Activated B cell treated with CpG ODN at 0.5 μM for 24 hours (primary cell): Measurements from ENCODE around the gene ZC3H10. TPM values are rescaled to one million over a fixed set of nuclear protein-coding genes. Genes with fewer than 3 reads are reported as not detected.

Experiments
- ATAC-seq: fragments of 200-7000 bp; cut with Tn5 transposase; one replicate; pipeline ENCODE4 v1.10.0; 2021; ENCODE audit warnings: low read depth, mild to moderate bottlenecking, moderate library complexity
- CTCF ChIA-PET: fragments of 350-600 bp; sonication (Branson Sonifier 250); formaldehyde crosslinking; loops from one replicate; lab custom pipeline; 2021; ENCODE audit warnings: antibody characterized with exemption; lab: Charles Lee
- POLR2A ChIA-PET: fragments of 350-600 bp; sonication (Branson Sonifier 250); formaldehyde crosslinking; loops from one replicate; lab custom pipeline; 2021; ENCODE audit warnings: antibody characterized with exemption; lab: Charles Lee
- DNase-seq: peaks from one replicate; pipeline ENCODE4 v3.0.0; 2022
- H3K27ac Mint-ChIP-seq: one replicate; pipeline ENCODE4 v1.8.0; 2020; ENCODE audit warnings: mixed read lengths
- H3K27me3 Mint-ChIP-seq: one replicate; pipeline ENCODE4 v1.8.0; 2021; ENCODE audit warnings: mixed read lengths
- H3K36me3 Mint-ChIP-seq: one replicate; pipeline ENCODE4 v1.8.0; 2021; ENCODE audit warnings: low read depth, mixed read lengths
- H3K4me1 Mint-ChIP-seq: one replicate; pipeline ENCODE4 v1.8.0; 2021; ENCODE audit warnings: mixed read lengths
- H3K4me3 Mint-ChIP-seq: one replicate; pipeline ENCODE4 v1.8.0; 2020; ENCODE audit warnings: mild to moderate bottlenecking, mixed read lengths
- H3K9me3 Mint-ChIP-seq: one replicate; pipeline ENCODE4 v1.8.0; 2020; ENCODE audit warnings: mixed read lengths
- CTCF ChIP-seq: fragments of 200-600 bp; IDR thresholded peaks from one replicate; pipeline ENCODE4 v1.8.0; 2022; ENCODE audit warnings: antibody characterized with exemption, mild to moderate bottlenecking
- intact Hi-C: fragments of 100-400 bp; cut with micrococcal nuclease; formaldehyde crosslinking; loops from one replicate; pipeline ENCODE4 v1.15.1; 2024
- total RNA-seq: library from RNA; stranded (reverse); gene quantifications from 2 replicates; pipeline ENCODE4 v1.2.3, GENCODE V29; 2022

The ZC3H10 gene
- total RNA-seq, 1 donor from 2014 or later, result 15.4 TPM

- CTCF ChIA-PET, result interaction anchor here (2.0 kb wide), 2 partner anchors 29 to 34 kb away, joined by 6 to 13 read pairs; partner anchors contain the start of gene SMARCC2
- Mint-ChIP-seq H3K4me1 (peaks cover 46% of the 10 kb centered on the region), H3K27ac (peak overlapping the region; percentile 95), H3K36me3 (peaks cover 79% of the 10 kb centered on the region), H3K9me3 (no peaks in the 10 kb centered on the region), H3K27me3 (no peaks in the 10 kb centered on the region), H3K4me3 (peak overlapping the region; percentile 94)
- DNase-seq (no peak), ATAC-seq (no peak)
- intact Hi-C loops, result no loop called here
- POLR2A ChIA-PET, result interaction anchor here (0.9 to 4.3 kb wide), 5 partner anchors 9 to 56 kb away, joined by 3 to 67 read pairs (median 12); partner anchors contain the start of genes ESYT1, MYL6B and PA2G4
- no peak for TF ChIP-seq CTCF
These were observed 42.2 kb downstream of the ZC3H10 start for GRCh38 chr12:56160193-56160763.

- Mint-ChIP-seq H3K27ac (no peak overlapping the region), H3K4me3 (peak overlapping the region; percentile 94), H3K36me3 (peaks cover 82% of the 10 kb centered on the region), H3K9me3 (no peaks in the 10 kb centered on the region), H3K4me1 (peaks cover 41% of the 10 kb centered on the region), H3K27me3 (no peaks in the 10 kb centered on the region)
- POLR2A ChIA-PET, result interaction anchor here (0.6 to 3.5 kb wide), 10 partner anchors 9 to 411 kb away, joined by 3 to 21 read pairs (median 4); partner anchors contain the start of genes ESYT1, MYL6B, RNF41 and SMARCC2
- no peak for TF ChIP-seq CTCF
- intact Hi-C loops, result no loop called here
- CTCF ChIA-PET, result interaction anchor here (0.6 to 2.3 kb wide), 3 partner anchors 10 to 38 kb away, joined by 3 to 10 read pairs (median 4); partner anchors contain the start of gene SMARCC2
- ATAC-seq (no peak), DNase-seq (no peak)
These were observed 43.0 kb downstream of the ZC3H10 start for GRCh38 chr12:56160894-56161689.

DNA sequence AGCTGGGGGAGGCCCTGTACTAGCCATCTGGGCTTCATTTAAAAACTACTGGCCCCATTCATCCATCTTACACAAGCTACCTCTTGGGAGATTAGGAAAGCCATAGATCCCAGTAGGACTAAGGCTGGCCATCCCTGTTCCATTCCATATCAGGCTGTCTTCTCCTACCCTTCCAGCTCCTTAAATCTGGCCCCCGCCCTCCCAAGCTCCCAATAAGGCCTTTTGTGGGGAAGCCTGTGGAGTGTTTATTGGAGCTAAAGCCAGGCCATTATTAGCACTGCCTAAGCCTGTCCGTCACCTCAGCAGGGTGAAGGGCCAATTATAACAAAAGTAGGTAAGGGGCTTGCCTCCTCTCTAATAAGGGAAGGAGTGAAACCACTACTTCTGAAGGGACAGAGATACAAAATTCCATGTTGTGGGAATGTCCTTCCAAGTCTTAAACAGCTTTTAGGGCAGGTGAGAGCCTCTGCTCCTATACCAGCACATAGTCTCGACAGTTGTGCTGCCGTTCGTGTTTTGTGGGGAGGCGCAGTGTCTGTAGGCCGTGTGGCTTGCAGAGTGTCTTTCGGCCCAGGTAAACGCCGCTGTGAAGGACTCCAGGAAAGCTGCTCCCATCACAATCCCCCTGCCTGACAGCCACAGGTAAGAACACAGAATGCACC is 43.8 kb downstream of the ZC3H10 start:
- TF ChIP-seq CTCF, result no peak
- ChIA-PET POLR2A (interaction anchor here (0.6 to 3.5 kb wide), 10 partner anchors 10 to 172 kb away, joined by 3 to 21 read pairs (median 4); partner anchors contain the start of genes ESYT1, MYL6B, RNF41 and SMARCC2), CTCF (interaction anchor here (0.6 to 2.3 kb wide), 3 partner anchors 11 to 39 kb away, joined by 3 to 10 read pairs (median 4); partner anchors contain the start of gene SMARCC2)
- intact Hi-C loops, result loop anchor here (2.0 kb wide), 1 partner anchor 17 kb away; no protein-coding TSS in a partner anchor
- ATAC-seq (no peak), DNase-seq (no peak)
- Mint-ChIP-seq H3K27ac (no peak overlapping the region), H3K4me1 (peaks cover 39% of the 10 kb centered on the region), H3K9me3 (no peaks in the 10 kb centered on the region), H3K27me3 (no peaks in the 10 kb centered on the region), H3K4me3 (no peak overlapping the region), H3K36me3 (peaks cover 85% of the 10 kb centered on the region)

DNA sequence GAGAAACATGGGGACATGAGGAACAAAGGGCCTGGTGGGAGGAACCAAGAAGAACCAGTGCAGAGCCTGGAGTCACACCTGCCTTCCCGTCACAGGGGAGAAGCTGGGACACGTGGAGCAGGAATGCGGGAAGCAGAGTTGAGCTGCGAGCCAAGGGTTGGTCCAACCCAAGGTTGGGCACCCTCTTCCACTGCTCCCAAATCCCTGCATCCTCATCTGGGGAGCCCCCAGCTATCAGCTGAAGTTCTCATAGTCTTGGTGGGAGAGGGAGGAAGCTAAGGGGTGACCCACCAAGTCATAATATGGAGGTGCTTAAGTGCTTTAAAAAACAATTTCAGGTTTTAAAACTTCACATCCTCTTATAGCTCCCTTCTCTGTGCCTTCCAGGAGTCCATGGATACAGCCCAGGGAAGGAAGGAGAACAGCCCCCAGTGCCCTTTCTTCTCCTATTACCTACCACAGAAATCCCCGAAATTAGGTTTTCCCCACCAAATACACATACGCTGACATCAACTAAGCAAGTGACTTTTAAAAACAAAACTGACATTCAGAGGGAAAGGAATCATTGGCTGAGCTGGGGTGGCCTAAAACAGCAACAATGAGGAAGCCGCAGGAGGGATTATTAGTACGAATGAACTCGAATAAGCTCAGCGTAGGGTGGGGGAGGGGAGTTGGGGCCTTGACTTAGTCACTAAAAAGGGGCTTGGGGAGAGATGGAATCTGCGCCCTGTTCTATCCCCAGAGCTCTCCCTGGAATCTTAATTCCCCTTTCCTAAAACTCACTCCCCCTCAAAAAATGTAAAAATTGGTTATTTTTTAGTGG is 44.6 kb downstream of the ZC3H10 start:
- Mint-ChIP-seq H3K4me3 (no peak overlapping the region), H3K9me3 (no peaks in the 10 kb centered on the region)

More for the DNA sequence above, 44.6 kb downstream of the ZC3H10 start:
- Mint-ChIP-seq H3K4me1 (peaks cover 32% of the 10 kb centered on the region), H3K27ac (peak overlapping the region; percentile 6), H3K36me3 (peaks cover 88% of the 10 kb centered on the region), H3K27me3 (no peaks in the 10 kb centered on the region)
- TF ChIP-seq CTCF, result no peak
- DNase-seq (no peak), ATAC-seq (no peak)
- CTCF ChIA-PET, result interaction anchor here (0.8 to 2.3 kb wide), 2 partner anchors 27 to 42 kb away, joined by 3 to 10 read pairs; partner anchors contain the start of gene SMARCC2
- intact Hi-C loops, result loop anchor here (2.0 kb wide), 1 partner anchor 16 kb away; no protein-coding TSS in a partner anchor
- POLR2A ChIA-PET, result interaction anchor here (0.6 to 3.5 kb wide), 11 partner anchors 11 to 115 kb away, joined by 3 to 21 read pairs (median 5); partner anchors contain the start of genes ESYT1, MYL6B, PA2G4 and ZC3H10
